GM12801 (cell line): ENCODE measurements around the gene C22orf23.

ENCODE experiments used
- TF ChIP-seq, protein P1 (sequence below): IDR thresholded peaks from one replicate; pipeline ENCODE4 v1.5.1; 2011; ENCODE audit warnings: control low read depth; ENCODE audit not compliant: insufficient read length; ENCODE audit errors: extremely low read depth

The C22orf23 gene

DNA sequence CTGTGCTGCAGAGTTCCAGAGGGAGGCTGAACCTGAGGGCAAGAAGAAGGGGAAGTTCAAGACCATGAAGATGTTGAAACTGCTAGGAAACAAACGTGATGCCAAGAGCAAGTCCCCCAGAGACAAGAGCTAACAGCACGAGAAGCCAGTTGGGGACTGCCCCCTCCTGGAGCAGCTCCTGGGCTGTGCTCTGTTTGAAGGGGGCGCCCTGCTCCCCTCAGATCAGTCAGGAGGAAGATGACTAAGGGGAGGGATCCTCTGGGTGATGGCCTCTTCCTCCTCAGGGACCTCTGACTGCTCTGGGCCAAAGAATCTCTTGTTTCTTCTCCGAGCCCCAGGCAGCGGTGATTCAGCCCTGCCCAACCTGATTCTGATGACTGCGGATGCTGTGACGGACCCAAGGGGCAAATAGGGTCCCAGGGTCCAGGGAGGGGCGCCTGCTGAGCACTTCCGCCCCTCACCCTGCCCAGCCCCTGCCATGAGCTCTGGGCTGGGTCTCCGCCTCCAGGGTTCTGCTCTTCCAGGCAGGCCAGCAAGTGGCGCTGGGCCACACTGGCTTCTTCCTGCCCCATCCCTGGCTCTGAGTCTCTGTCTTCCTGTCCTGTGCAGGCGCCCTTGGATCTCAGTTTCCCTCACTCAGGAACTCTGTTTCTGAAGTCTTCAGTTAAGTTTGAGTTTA is 12.6 kb downstream of the C22orf23 start:
- TF ChIP-seq, protein P1, sequence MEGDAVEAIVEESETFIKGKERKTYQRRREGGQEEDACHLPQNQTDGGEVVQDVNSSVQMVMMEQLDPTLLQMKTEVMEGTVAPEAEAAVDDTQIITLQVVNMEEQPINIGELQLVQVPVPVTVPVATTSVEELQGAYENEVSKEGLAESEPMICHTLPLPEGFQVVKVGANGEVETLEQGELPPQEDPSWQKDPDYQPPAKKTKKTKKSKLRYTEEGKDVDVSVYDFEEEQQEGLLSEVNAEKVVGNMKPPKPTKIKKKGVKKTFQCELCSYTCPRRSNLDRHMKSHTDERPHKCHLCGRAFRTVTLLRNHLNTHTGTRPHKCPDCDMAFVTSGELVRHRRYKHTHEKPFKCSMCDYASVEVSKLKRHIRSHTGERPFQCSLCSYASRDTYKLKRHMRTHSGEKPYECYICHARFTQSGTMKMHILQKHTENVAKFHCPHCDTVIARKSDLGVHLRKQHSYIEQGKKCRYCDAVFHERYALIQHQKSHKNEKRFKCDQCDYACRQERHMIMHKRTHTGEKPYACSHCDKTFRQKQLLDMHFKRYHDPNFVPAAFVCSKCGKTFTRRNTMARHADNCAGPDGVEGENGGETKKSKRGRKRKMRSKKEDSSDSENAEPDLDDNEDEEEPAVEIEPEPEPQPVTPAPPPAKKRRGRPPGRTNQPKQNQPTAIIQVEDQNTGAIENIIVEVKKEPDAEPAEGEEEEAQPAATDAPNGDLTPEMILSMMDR: no peak

DNA sequence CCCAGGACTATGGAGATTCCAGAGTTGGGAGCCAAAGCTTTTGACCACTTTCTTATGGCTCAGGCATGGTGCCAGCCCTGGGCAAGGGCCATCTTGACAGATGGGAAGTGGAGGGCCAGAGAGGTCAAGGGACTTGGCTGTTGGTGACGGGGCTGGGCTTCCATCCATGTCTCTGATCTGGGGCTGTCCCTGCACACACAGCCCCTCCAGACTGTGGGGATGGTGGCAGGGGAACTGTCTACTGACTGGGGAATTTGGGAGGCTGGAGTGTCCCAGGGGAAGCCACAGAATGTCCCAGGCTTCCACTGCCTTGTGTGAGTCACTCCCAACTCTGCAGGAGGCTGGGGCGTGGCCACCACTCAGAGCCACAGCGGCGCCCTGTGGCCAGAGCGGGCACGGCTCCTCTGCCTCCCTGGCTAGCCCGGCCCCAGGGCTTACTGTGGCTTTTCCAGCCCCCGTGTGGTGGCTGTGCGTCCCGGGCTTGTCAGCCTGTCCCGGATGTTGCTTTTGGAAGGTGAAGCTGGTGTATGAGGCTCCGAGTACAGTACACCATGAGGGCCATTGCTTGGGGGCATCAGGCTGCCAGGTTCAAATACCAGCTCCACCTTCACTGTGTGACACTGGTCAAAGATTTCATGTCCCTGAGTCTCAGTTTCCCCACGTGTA is 19.6 kb downstream of the C22orf23 start:
- TF ChIP-seq, protein P1: no peak

DNA sequence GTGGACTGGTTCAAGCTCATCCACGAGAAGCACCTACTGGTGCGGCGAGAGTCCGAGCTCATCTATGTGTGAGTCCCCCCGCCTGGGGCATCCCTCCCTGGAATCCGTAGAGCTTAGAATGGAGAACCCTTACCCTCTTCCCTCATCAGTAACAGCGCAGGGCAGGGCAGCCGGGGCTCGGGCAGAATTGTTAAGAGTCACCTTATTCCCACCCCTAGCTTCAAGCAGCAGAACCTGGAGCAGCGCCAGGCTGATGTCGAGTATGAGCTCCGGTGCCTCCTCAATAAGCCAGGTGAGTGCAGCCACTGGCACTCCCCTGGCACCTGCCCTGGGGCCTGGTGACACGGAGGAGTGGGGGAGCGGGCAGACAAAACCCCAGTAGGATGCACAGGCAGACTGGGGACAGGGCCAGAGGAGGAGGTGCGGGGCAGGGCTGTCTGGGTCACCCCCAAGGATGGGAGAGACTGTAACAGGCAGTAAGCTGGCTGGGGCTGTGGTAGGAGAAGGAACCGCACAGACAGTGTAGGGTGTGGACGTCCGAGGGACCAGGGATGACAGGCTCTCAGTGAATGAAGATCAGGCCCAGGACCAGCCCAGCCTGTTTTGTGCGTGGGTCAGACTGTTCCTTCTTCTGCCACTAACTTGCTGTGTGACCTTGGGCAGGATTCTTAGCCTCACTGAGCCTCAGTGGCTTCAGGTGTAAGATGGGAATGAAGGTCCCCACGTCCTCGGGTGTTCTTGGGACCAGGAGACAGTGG is 20.4 kb downstream of the C22orf23 start:
- TF ChIP-seq, protein P1: no peak

DNA sequence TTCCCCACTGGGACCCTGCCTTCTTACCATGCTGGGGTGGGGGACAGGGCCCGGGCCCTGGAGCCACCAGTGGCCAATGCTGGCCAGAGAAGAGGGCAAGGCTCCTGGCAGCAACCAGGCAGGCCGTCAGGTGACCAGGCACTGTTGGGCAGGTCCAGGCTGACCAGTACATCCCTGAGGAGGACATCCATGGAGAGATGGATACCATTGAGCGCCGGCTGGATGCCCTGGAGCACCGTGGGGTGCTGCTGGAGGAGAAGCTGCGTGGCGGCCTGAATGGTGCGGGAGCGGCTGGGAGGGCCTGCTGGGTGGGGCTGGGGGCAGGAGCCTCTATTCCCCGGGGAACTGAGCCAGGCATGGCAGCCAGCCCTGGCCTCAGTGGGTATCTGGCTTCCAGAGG is 21.0 kb downstream of the C22orf23 start:
- TF ChIP-seq, protein P1: no peak

DNA sequence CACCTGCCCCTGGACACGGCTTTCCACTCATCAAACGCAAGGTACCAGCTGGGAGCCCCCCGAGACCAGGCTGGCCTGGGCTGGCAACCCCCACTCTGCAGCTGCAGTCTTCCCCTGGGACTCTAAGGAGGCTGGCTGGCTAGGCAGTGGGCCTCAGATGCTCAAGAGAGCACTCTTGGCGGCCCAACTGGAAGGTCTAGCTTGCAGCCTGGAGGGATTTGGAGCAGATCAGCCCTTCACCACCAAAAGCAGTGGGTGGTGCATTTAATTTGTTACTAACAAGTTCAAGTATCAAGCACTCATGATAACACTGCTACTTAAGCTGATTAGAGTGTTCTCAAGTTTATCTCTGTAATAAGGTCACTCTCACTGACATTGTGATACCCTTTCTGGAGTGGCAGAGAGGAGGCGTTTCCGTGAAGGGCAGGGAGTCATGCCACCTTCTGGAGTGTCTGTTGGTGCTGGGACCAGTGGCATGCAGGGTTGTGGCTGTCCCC is 21.5 kb downstream of the C22orf23 start:
- TF ChIP-seq, protein P1: no peak

DNA sequence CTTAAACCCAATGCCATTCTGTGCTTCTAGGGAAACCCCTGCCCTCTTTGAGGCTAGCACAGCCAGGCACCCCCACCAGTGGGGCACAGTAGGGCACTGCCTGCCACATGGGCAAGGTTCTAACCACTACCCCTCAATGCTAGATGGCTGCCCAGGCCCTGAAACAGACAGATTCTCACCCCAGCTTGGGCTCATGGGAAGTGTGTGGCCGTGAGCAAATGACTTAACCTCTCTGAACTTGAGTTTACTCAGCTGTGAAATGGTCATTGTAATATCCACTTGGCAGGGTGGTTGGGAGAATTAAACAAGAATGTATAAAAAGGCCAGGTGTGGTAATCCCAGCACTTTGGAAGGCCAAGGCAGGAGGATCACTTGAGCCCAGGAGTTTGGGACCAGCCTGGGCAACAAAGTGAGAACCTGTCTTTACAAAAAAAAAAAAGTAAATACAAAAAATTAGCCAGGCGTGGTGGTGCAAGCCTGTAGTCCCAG is 22.4 kb downstream of the C22orf23 start:
- TF ChIP-seq, protein P1: no peak
